GM23338 (cell line): ENCODE results near the gene CHCHD6. TPM values are rescaled to one million over a fixed set of nuclear protein-coding genes. Genes with fewer than 3 reads are reported as not detected.

Experiments
- ATAC-seq: fragments of 200-7000 bp; cut with Tn5 transposase; 3 replicates; pipeline ENCODE4 v1.9.1; 2020
- DNase-seq: peaks from one replicate; pipeline ENCODE4 v3.0.0-alpha.2; 2015; ENCODE audit warnings: low spot score
- H2AFZ ChIP-seq: fragments of 200-600 bp; sonication (generic); 2 replicates; pipeline ENCODE4 v1.8.0; 2016; ENCODE audit warnings: antibody characterized with exemption, mild to moderate bottlenecking, moderate library complexity
- H3F3A ChIP-seq: fragments of 200-600 bp; sonication (generic); replicated peaks from 2 replicates; pipeline ENCODE4 v1.8.0; 2017; ENCODE audit warnings: antibody characterized with exemption, mixed run types, low read depth
- H3K27ac ChIP-seq: fragments of 200-600 bp; sonication (generic); 2 replicates; pipeline ENCODE4 v1.6.1; 2016; ENCODE audit warnings: low read depth
- H3K27me3 ChIP-seq: fragments of 200-600 bp; sonication (generic); 2 replicates; pipeline ENCODE4 v1.8.0; 2016; ENCODE audit warnings: mild to moderate bottlenecking, mixed run types, moderate library complexity; ENCODE audit not compliant: insufficient read depth
- H3K36me3 ChIP-seq: fragments of 200-600 bp; sonication (generic); 2 replicates; pipeline ENCODE4 v1.8.0; 2016; ENCODE audit warnings: mild to moderate bottlenecking; ENCODE audit not compliant: insufficient read depth
- H3K4me1 ChIP-seq: fragments of 200-600 bp; sonication (generic); 2 replicates; pipeline ENCODE4 v1.8.0; 2016; ENCODE audit warnings: mild to moderate bottlenecking, moderate library complexity; ENCODE audit not compliant: insufficient read depth
- H3K4me2 ChIP-seq: fragments of 200-600 bp; sonication (generic); 2 replicates; pipeline ENCODE4 v1.7.1; 2017; ENCODE audit warnings: mixed run types
- H3K4me3 ChIP-seq: fragments of 200-600 bp; sonication (generic); 2 replicates; pipeline ENCODE4 v1.6.1; 2016; ENCODE audit warnings: mixed run types
- H3K79me2 ChIP-seq: fragments of 200-600 bp; sonication (generic); replicated peaks from 2 replicates; pipeline ENCODE4 v1.8.0; 2017; ENCODE audit warnings: mild to moderate bottlenecking; ENCODE audit not compliant: insufficient read depth
- H3K9me2 ChIP-seq: fragments of 200-600 bp; sonication (generic); 2 replicates; pipeline ENCODE4 v1.8.0; 2017; ENCODE audit not compliant: insufficient read depth
- H4K20me1 ChIP-seq: fragments of 200-600 bp; sonication (generic); replicated peaks from 2 replicates; pipeline ENCODE4 v1.8.0; 2017; ENCODE audit warnings: mild to moderate bottlenecking; ENCODE audit not compliant: insufficient read depth
- H3K27ac Mint-ChIP-seq: 2 replicates; pipeline ENCODE4 v1.8.0; 2020; ENCODE audit warnings: inconsistent platforms, mild to moderate bottlenecking, moderate library complexity, mixed read lengths
- H3K27me3 Mint-ChIP-seq: 3 replicates; pipeline ENCODE4 v1.8.0; 2022; ENCODE audit warnings: low read depth, mild to moderate bottlenecking, moderate library complexity, mixed read lengths, inconsistent platforms; ENCODE audit not compliant: insufficient read depth, poor library complexity
- H3K36me3 Mint-ChIP-seq: 3 replicates; pipeline ENCODE4 v1.8.0; 2021; ENCODE audit warnings: low read depth, mild to moderate bottlenecking, inconsistent platforms, moderate library complexity, mixed read lengths
- H3K4me1 Mint-ChIP-seq: 3 replicates; pipeline ENCODE4 v1.8.0; 2020; ENCODE audit warnings: mild to moderate bottlenecking, inconsistent platforms, mixed read lengths
- H3K4me3 Mint-ChIP-seq: 3 replicates; pipeline ENCODE4 v1.8.0; 2021; ENCODE audit warnings: moderate library complexity, mild to moderate bottlenecking, inconsistent platforms, mixed read lengths
- H3K9me3 Mint-ChIP-seq: 3 replicates; pipeline ENCODE4 v1.8.0; 2020; ENCODE audit warnings: moderate library complexity, mild to moderate bottlenecking, inconsistent platforms, mixed read lengths
- CREB1 ChIP-seq: fragments of 250-450 bp; sonication (Bioruptor Pico); IDR thresholded peaks from 2 replicates; pipeline ENCODE4 v1.5.0; 2020; ENCODE audit warnings: low read depth, mild to moderate bottlenecking, moderate library complexity
- CTCF ChIP-seq, 2 experiments: fragments of 200-600 bp in 1 of 2; sonication (generic) in 1 of 2; conservative IDR thresholded peaks; 2 replicates each; pipeline versions ENCODE4 v1.5.1 to v1.6.1; 2016 to 2017; ENCODE audit warnings: antibody characterized with exemption in 2 of 2, low read depth in 2 of 2, mild to moderate bottlenecking in 2 of 2, moderate library complexity in 1 of 2
- ETS1 ChIP-seq: IDR thresholded peaks from 2 replicates; pipeline ENCODE4 v1.6.1; 2016; ENCODE audit warnings: antibody characterized with exemption
- EZH2 ChIP-seq: fragments of 200-600 bp; sonication (generic); IDR thresholded peaks from one replicate; pipeline ENCODE4 v1.8.0; 2017; ENCODE audit warnings: antibody characterized with exemption, mild to moderate bottlenecking, low read depth; ENCODE audit not compliant: unreplicated experiment
- EZH2phosphoT487 ChIP-seq: fragments of 200-600 bp; sonication (generic); IDR thresholded peaks from one replicate; pipeline ENCODE4 v1.8.1; 2018; ENCODE audit warnings: antibody characterized with exemption; ENCODE audit not compliant: unreplicated experiment
- JUNB ChIP-seq: IDR thresholded peaks from one replicate; pipeline ENCODE4 v1.6.1; 2016; ENCODE audit warnings: antibody characterized with exemption; ENCODE audit not compliant: unreplicated experiment
- NANOG ChIP-seq: IDR thresholded peaks from 2 replicates; pipeline ENCODE4 v1.6.1; 2016; ENCODE audit warnings: antibody characterized with exemption, borderline replicate concordance
- POLR2AphosphoS5 ChIP-seq: IDR thresholded peaks from 2 replicates; pipeline ENCODE4 v1.6.1; 2016; ENCODE audit warnings: antibody characterized with exemption, low read depth
- REST ChIP-seq: IDR thresholded peaks from one replicate; pipeline ENCODE4 v1.6.1; 2018; ENCODE audit warnings: antibody characterized with exemption; ENCODE audit not compliant: unreplicated experiment
- STAT1 ChIP-seq: IDR thresholded peaks from one replicate; pipeline ENCODE4 v1.6.1; 2016; ENCODE audit warnings: antibody characterized with exemption; ENCODE audit not compliant: unreplicated experiment
- ZNF114 ChIP-seq: fragments of 250-450 bp; sonication (Bioruptor Pico); IDR thresholded peaks from 2 replicates; pipeline ENCODE4 v1.5.0; 2020; ENCODE audit warnings: mild to moderate bottlenecking, moderate library complexity
- ZNF331 ChIP-seq: fragments of 250-450 bp; sonication (Bioruptor Pico); IDR thresholded peaks from 2 replicates; pipeline ENCODE4 v1.5.0; 2020; ENCODE audit warnings: low read depth, mild to moderate bottlenecking, moderate library complexity
- ZNF462 ChIP-seq: fragments of 250-450 bp; sonication (Bioruptor Pico); IDR thresholded peaks from 2 replicates; pipeline ENCODE4 v1.5.0; 2020; ENCODE audit warnings: mild to moderate bottlenecking, moderate library complexity
- polyA plus RNA-seq: library from polyadenylated mRNA; unstranded; fragments of >200 nt; fragmentation: Nextera tagmentation; extraction: Ambion mirVana; gene quantifications from 2 replicates; pipeline ENCODE4 v1.2.1, GENCODE V29; 2016
- total RNA-seq: library from RNA; depleted of rRNA; stranded (reverse); fragments of >200 nt; shearing (Covaris generic); gene quantifications from 2 replicates; pipeline ENCODE4 v1.2.3, GENCODE V29; 2014

CHCHD6 gene
- total and polyA plus RNA-seq, 2 experiments from 2014 or later, result 28.8 to 43.0 TPM

- Histone ChIP-seq H3K4me2 (no peak overlapping the region), H3K79me2 (no peaks in the 10 kb centered on the region), H4K20me1 (no peaks in the 10 kb centered on the region), H3K9me2 (no peaks in the 10 kb centered on the region), H3K4me1 (0 out of 2 replicates have a peak, but pooled peaks cover 4% of the 10 kb centered on the region), H3K27me3 (no peaks in the 10 kb centered on the region), H3K4me3 (no peak overlapping the region), H3K36me3 (no peaks in the 10 kb centered on the region), H2AFZ (no peak overlapping the region), H3K27ac (no peak overlapping the region), H3F3A (no peaks in the 10 kb centered on the region)
- Mint-ChIP-seq H3K4me3 (no peak overlapping the region), H3K4me1 (peaks cover 32% of the 10 kb centered on the region), H3K27ac (peak overlapping the region; percentile 14), H3K9me3 (peaks cover 7% of the 10 kb centered on the region; the same call in 1 of the 3 replicates), H3K36me3 (peaks cover 10% of the 10 kb centered on the region), H3K27me3 (peaks cover 8% of the 10 kb centered on the region)
- no peak for DNase-seq
- ATAC-seq, result peak; percentile 73
- TF ChIP-seq ZNF331 (CRISPR knock-in tag) (no peak), CTCF (conservative IDR thresholded peaks at IDR 0.05; ENCODE audit: low read depth in 2 of 2) (no peak), ZNF114 (no peak), EZH2 (no peak), NANOG (no peak), CREB1 (CRISPR knock-in tag) (no peak), POLR2AphosphoS5 (no peak), JUNB (no peak), STAT1 (no peak), EZH2phosphoT487 (no peak), REST (no peak), ETS1 (no peak), ZNF462 (no peak)
Measured at GRCh38 chr3:126858887-126859286, 154.8 kb downstream of the CHCHD6 start.
